ENCODE data around the gene NEK4. TPM values are rescaled to one million over a fixed set of nuclear protein-coding genes. Genes with fewer than 3 reads are reported as not detected.

The NEK4 gene
- total and polyA plus RNA-seq, 10 of the 15 experiments (the other 5 are each of a cell fraction or from before 2014, with no cell fraction given), result 7.0 to 29.1 (median 16.4) TPM

- ATAC-seq (peak; percentile 76), FAIRE-seq (no peak), DNase-seq (ENCODE audit: low read depth, low spot score) (no peak)
- Histone ChIP-seq H4K20me1 (ENCODE audit: control insufficient read depth, insufficient read depth) (no peaks in the 10 kb centered on the region), H3K9ac (ENCODE audit: control insufficient read depth, insufficient read depth, low read length) (no peak overlapping the region), H2AFZ (ENCODE audit: control insufficient read depth, low read depth, low read length) (no peak overlapping the region), H3K27me3 (replicated peaks in 1 of 2; ENCODE audit: control insufficient read depth in 2 of 2, insufficient read depth in 2 of 2, low read length in 1 of 2) (no peaks in the 10 kb centered on the region), H3K9me3 (replicated peaks; ENCODE audit: control insufficient read depth, insufficient read depth, low read length) (no peaks in the 10 kb centered on the region), H3K4me2 (ENCODE audit: control insufficient read depth, insufficient read depth) (no peak overlapping the region), H3K4me3 (no peak overlapping the region), H3K79me2 (ENCODE audit: control insufficient read depth, insufficient read depth, low read length) (no peaks in the 10 kb centered on the region), H3K4me1 (ENCODE audit: control insufficient read depth, insufficient read depth, low read length) (no peaks in the 10 kb centered on the region), H3K27ac (ENCODE audit: control insufficient read depth, insufficient read depth) (no peak overlapping the region), H3K36me3 (ENCODE audit: control insufficient read depth in 2 of 2, insufficient read depth in 2 of 2, low read length in 1 of 2) (no peaks in the 10 kb centered on the region)
- RAD21 ChIA-PET (ENCODE audit: unreplicated experiment), result no interaction called here
- BruUV-seq (replicated peaks), result no TSS peak
- SMC1A ChIA-PET (ENCODE audit: uncharacterized antibody, unreplicated experiment), result interaction anchor here (0.7 to 1.0 kb wide), 5 partner anchors 28 to 439 kb away, joined by 3 read pairs; no protein-coding TSS in a partner anchor
- CTCF ChIA-PET, result interaction anchor here (0.5 to 1.9 kb wide), 12 partner anchors 9 to 145 kb away, joined by 3 to 13 read pairs (median 4); no protein-coding TSS in a partner anchor
- POLR2A ChIA-PET, result interaction anchor here (0.6 kb wide), 1 partner anchor 240 kb away, joined by 3 read pairs; no protein-coding TSS in a partner anchor
- WGBS (ENCODE audit: insufficient coverage, insufficient replicate concordance, low lambda C conversion rate, missing lambda C conversion rate), result 36% methylated on average over 14 of the region's 14 CpGs
- in situ Hi-C loops (cut with MboI), result no loop called here
- intact Hi-C loops (cut with micrococcal nuclease; ENCODE audit: unreplicated experiment), result loop anchor here (1.0 kb wide), 1 partner anchor 57 kb away; no protein-coding TSS in a partner anchor
- peak; percentile 33; the same call in 1 of the 2 replicates for TF ChIP-seq SMC3 (IDR thresholded peaks at IDR 0.05; ENCODE audit: borderline replicate concordance, low read length)
- peak; percentile 22; the same call in 1 of the 2 replicates for TF ChIP-seq RAD21 (IDR thresholded peaks at IDR 0.05; ENCODE audit: insufficient read depth, low read depth, low read length)
- no peak for TF ChIP-seq ELK1 (IDR thresholded peaks at IDR 0.05; ENCODE audit: low read depth, low read length)
- peak; percentile 42 to 67 (median 64) for TF ChIP-seq CTCF (IDR thresholded peaks at IDR 0.05 in 2 of 3, conservative IDR thresholded peaks at IDR 0.05 in 1 of 3; ENCODE audit: control insufficient read depth in 2 of 3, extremely low read depth in 1 of 3, insufficient read depth in 1 of 3, low read depth in 3 of 3, low read length in 3 of 3)
These were observed 28.3 kb upstream of the NEK4 start for GRCh38 chr3:52798978-52799476.

Data from GM12878 (cell line).